K562 (cell line): Measurements from ENCODE around the gene DNAH8. TPM values are rescaled to one million over a fixed set of nuclear protein-coding genes. Genes with fewer than 3 reads are reported as not detected.

Source experiments
- ARID1B ChIP-seq: fragments of 450-650 bp; IDR thresholded peaks from 2 replicates; pipeline ENCODE4 v1.6.1; 2016; ENCODE audit warnings: antibody characterized with exemption, mild to moderate bottlenecking, inconsistent platforms
- CBFA2T3 ChIP-seq: fragments of 450-650 bp; IDR thresholded peaks from 2 replicates; pipeline ENCODE4 v1.6.1; 2017
- ETV6 ChIP-seq, 3 experiments: fragments of 150-350 bp in 1 of 3; sonication (generic) in 1 of 3; formaldehyde crosslinking in 1 of 3; IDR thresholded peaks; 2 replicates each; pipeline versions ENCODE4 v1.6.1 to v1.8.0; 2014 to 2022; ENCODE audit warnings: borderline replicate concordance in 2 of 3, low read depth in 2 of 3, antibody characterized with exemption in 1 of 3, low read length in 1 of 3, mild to moderate bottlenecking in 1 of 3, missing genetic modification reagents in 1 of 3
- GABPA ChIP-seq: fragments of 200-800 bp; sonication (Bioruptor generic); conservative IDR thresholded peaks from 2 replicates; pipeline ENCODE4 v1.6.1; 2016; ENCODE audit warnings: low read depth, missing genetic modification characterization, missing compliant biosample characterization
- HCFC1 ChIP-seq: IDR thresholded peaks from 2 replicates; pipeline ENCODE4 v1.6.1; 2012; ENCODE audit warnings: low read depth, low read length, improper control_type of control experiment
- JUND ChIP-seq, 2 experiments: IDR thresholded peaks; 2 replicates in 1 of 2; 3 replicates in 1 of 2; pipeline ENCODE4 v1.6.1; 2011; ENCODE audit warnings: borderline replicate concordance in 2 of 2, low read depth in 2 of 2, low read length in 2 of 2, improper control_type of control experiment in 1 of 2, missing biosample characterization in 1 of 2, missing genetic modification characterization in 1 of 2, missing genetic modification reagents in 1 of 2
- MIER1 ChIP-seq: fragments of 450-650 bp; IDR thresholded peaks from 2 replicates; pipeline ENCODE4 v1.6.1; 2016; ENCODE audit warnings: antibody characterized with exemption, mild to moderate bottlenecking, low read depth
- MYC ChIP-seq, 2 experiments: fragments of 250-450 bp in 1 of 2; sonication (Bioruptor Pico) in 1 of 2; IDR thresholded peaks; 2 replicates each; pipeline versions ENCODE4 v1.5.1 to v1.6.1; 2012 to 2021; ENCODE audit warnings: low read depth in 2 of 2, borderline replicate concordance in 1 of 2, improper control_type of control experiment in 1 of 2, low read length in 1 of 2, mild to moderate bottlenecking in 1 of 2, moderate library complexity in 1 of 2
- PCBP2 ChIP-seq: fragments of 200-400 bp; formaldehyde crosslinking; IDR thresholded peaks from 2 replicates; pipeline ENCODE4 v1.6.1; 2018; ENCODE audit warnings: low read length, low read depth, mild to moderate bottlenecking, moderate library complexity; ENCODE audit not compliant: poor library complexity, severe bottlenecking
- SNRNP70 ChIP-seq: fragments of 200-400 bp; formaldehyde crosslinking; optimal IDR thresholded peaks from 2 replicates; pipeline ENCODE3; 2017; ENCODE audit warnings: low read depth, low read length
- SOX6 ChIP-seq: fragments of 450-650 bp; IDR thresholded peaks from 2 replicates; pipeline ENCODE4 v1.6.1; 2014; ENCODE audit warnings: mild to moderate bottlenecking
- XRCC3 ChIP-seq: fragments of 450-650 bp; IDR thresholded peaks from 2 replicates; pipeline ENCODE4 v1.6.1; 2017; ENCODE audit warnings: mild to moderate bottlenecking, moderate library complexity
- XRCC4 ChIP-seq: IDR thresholded peaks from one replicate; pipeline ENCODE4 v1.6.1; 2011; ENCODE audit not compliant: insufficient read depth, insufficient read length; ENCODE audit errors: extremely low read depth
- ZFP36 ChIP-seq: fragments of 150-350 bp; IDR thresholded peaks from 2 replicates; pipeline ENCODE4 v1.6.1; 2018; ENCODE audit warnings: low read length, low read depth; ENCODE audit not compliant: partially characterized antibody
- ZNF133 ChIP-seq: fragments of 250-450 bp; sonication (Bioruptor Pico); IDR thresholded peaks from 2 replicates; pipeline ENCODE4 v1.4.0; 2020; ENCODE audit warnings: mild to moderate bottlenecking
- ZNF197 ChIP-seq: fragments of 200-800 bp; sonication (Bioruptor generic); IDR thresholded peaks from 2 replicates; pipeline ENCODE4 v1.6.1; 2016; ENCODE audit warnings: low read depth, missing genetic modification characterization, missing compliant biosample characterization
- ZNF311 ChIP-seq: fragments of 250-450 bp; sonication (Bioruptor Pico); IDR thresholded peaks from 2 replicates; pipeline ENCODE4 v1.4.0; 2020; ENCODE audit warnings: mild to moderate bottlenecking, moderate library complexity
- polyA plus RNA-seq, 8 experiments: library from polyadenylated mRNA; depleted of rRNA in 4 of 8; stranded (reverse) in 5 of 8; unstranded in 3 of 8; fragments of >200 nt; fragmentation: Nextera tagmentation in 2 of 8; fragmentation: Illumina TruSeq in 1 of 8; extraction: Ambion mirVana in 2 of 8; extraction: Trizol in 1 of 8; gene quantifications; 2 replicates each; pipeline versions ENCODE4 v1.2.1 to v1.2.3, GENCODE V29; 2011 to 2014; ENCODE audit warnings: inconsistent platforms in 1 of 8, missing spikeins in 1 of 8
- total RNA-seq, 7 experiments: library from RNA; depleted of rRNA in 6 of 7; stranded (reverse); fragments of >200 nt in 6 of 7; fragmentation: Illumina TruSeq in 2 of 7; extraction: Trizol in 2 of 7; gene quantifications; 2 replicates each; pipeline versions ENCODE4 v1.2.1 to v1.2.3, GENCODE V29; 2011 to 2021; ENCODE audit warnings: low replicate concordance in 1 of 7
- TF ChIP-seq, protein P1 (sequence below): sonication (generic); IDR thresholded peaks from 2 replicates; pipeline ENCODE4 v1.6.1; 2016
- TF ChIP-seq, protein P2 (sequence below): fragments of 250-450 bp; sonication (Bioruptor Pico); IDR thresholded peaks from 2 replicates; pipeline ENCODE4 v1.5.0; 2022; ENCODE audit warnings: mild to moderate bottlenecking
- TF ChIP-seq, protein P3 (sequence below), 2 experiments: IDR thresholded peaks in 1 of 2; conservative IDR thresholded peaks in 1 of 2; 2 replicates each; pipeline ENCODE4 v1.6.1; 2016; ENCODE audit warnings: low read depth in 2 of 2, mild to moderate bottlenecking in 1 of 2, missing compliant biosample characterization in 1 of 2, missing genetic modification characterization in 1 of 2, moderate library complexity in 1 of 2
- TF ChIP-seq, protein P4 (sequence below): sonication (generic); formaldehyde crosslinking; IDR thresholded peaks from 2 replicates; pipeline ENCODE4 v1.8.1; 2022; ENCODE audit warnings: missing genetic modification reagents

The DNAH8 gene
- total and polyA plus RNA-seq, 9 of the 15 experiments (the other 6 are each of a cell fraction or from before 2014, with no cell fraction given) = 1.2 to 4.2 (median 2.9) TPM

DNA sequence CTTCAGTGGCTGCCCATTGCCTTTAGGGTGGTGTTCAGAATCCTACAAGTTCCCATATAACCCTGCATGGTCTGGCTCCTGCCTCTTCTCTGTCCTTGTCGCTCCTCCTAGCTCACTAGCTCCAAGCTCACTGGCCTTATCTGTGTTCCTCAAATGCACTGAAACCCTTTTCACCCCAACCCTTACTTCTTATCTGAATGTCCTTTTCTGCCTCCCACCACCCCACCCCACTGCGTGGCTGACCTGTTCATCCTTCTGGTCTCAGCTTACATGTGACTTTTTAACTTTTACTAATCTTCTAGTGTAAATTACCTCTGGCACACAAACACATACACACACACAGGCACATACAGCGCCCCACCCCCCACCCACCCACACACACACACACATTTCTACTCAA is 292.5 kb downstream of the DNAH8 start (continued):
- TF ChIP-seq ZNF311 (CRISPR knock-in tag) (no peak), ZNF197 (CRISPR knock-in tag) (no peak), MYC (IDR thresholded peaks at IDR 0.05; ENCODE audit: low read depth, low read length) (peak; percentile 47; the same call in 1 of the 2 replicates), MYC (CRISPR knock-in tag; IDR thresholded peaks at IDR 0.05; ENCODE audit: borderline replicate concordance, low read depth) (no peak), ETV6 (IDR thresholded peaks at IDR 0.05; ENCODE audit: borderline replicate concordance in 1 of 2, low read depth in 2 of 2, low read length in 1 of 2) (no peak), ETV6 (CRISPR knock-in tag; IDR thresholded peaks at IDR 0.05; ENCODE audit: borderline replicate concordance) (no peak), CBFA2T3 (peak; percentile 98), ZNF133 (no peak), MIER1 (peak; percentile 68), JUND (IDR thresholded peaks at IDR 0.05; ENCODE audit: borderline replicate concordance, low read depth, low read length) (peak; percentile 39; the same call in 1 of the 2 replicates), JUND (tag; IDR thresholded peaks at IDR 0.05; ENCODE audit: borderline replicate concordance, low read depth, low read length) (no peak; the same call in 2 of the 3 replicates), HCFC1 (no peak), PCBP2 (no peak), ARID1B (peak; percentile 97), XRCC3 (no peak), SOX6 (peak; percentile 80), SNRNP70 (no peak), ZFP36 (peak; percentile 27), XRCC4 (no peak), GABPA (tag) (no peak)
- TF ChIP-seq, protein P1, sequence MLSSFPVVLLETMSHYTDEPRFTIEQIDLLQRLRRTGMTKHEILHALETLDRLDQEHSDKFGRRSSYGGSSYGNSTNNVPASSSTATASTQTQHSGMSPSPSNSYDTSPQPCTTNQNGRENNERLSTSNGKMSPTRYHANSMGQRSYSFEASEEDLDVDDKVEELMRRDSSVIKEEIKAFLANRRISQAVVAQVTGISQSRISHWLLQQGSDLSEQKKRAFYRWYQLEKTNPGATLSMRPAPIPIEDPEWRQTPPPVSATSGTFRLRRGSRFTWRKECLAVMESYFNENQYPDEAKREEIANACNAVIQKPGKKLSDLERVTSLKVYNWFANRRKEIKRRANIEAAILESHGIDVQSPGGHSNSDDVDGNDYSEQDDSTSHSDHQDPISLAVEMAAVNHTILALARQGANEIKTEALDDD = peak; percentile 98
- TF ChIP-seq, protein P2, sequence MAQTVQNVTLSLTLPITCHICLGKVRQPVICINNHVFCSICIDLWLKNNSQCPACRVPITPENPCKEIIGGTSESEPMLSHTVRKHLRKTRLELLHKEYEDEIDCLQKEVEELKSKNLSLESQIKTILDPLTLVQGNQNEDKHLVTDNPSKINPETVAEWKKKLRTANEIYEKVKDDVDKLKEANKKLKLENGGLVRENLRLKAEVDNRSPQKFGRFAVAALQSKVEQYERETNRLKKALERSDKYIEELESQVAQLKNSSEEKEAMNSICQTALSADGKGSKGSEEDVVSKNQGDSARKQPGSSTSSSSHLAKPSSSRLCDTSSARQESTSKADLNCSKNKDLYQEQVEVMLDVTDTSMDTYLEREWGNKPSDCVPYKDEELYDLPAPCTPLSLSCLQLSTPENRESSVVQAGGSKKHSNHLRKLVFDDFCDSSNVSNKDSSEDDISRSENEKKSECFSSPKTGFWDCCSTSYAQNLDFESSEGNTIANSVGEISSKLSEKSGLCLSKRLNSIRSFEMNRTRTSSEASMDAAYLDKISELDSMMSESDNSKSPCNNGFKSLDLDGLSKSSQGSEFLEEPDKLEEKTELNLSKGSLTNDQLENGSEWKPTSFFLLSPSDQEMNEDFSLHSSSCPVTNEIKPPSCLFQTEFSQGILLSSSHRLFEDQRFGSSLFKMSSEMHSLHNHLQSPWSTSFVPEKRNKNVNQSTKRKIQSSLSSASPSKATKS (CRISPR knock-in tag) = no peak
- TF ChIP-seq, protein P3, sequence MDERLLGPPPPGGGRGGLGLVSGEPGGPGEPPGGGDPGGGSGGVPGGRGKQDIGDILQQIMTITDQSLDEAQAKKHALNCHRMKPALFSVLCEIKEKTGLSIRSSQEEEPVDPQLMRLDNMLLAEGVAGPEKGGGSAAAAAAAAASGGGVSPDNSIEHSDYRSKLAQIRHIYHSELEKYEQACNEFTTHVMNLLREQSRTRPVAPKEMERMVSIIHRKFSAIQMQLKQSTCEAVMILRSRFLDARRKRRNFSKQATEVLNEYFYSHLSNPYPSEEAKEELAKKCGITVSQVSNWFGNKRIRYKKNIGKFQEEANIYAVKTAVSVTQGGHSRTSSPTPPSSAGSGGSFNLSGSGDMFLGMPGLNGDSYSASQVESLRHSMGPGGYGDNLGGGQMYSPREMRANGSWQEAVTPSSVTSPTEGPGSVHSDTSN (CRISPR knock-in tag; IDR thresholded peaks at IDR 0.05; ENCODE audit: low read depth) = no peak
- TF ChIP-seq, protein P3 (tag; conservative IDR thresholded peaks at IDR 0.05; ENCODE audit: low read depth) = no peak
- TF ChIP-seq, protein P4, sequence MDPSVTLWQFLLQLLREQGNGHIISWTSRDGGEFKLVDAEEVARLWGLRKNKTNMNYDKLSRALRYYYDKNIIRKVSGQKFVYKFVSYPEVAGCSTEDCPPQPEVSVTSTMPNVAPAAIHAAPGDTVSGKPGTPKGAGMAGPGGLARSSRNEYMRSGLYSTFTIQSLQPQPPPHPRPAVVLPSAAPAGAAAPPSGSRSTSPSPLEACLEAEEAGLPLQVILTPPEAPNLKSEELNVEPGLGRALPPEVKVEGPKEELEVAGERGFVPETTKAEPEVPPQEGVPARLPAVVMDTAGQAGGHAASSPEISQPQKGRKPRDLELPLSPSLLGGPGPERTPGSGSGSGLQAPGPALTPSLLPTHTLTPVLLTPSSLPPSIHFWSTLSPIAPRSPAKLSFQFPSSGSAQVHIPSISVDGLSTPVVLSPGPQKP (CRISPR knock-in tag) = no peak
